GM12892 (cell line): ENCODE measurements around the gene GNAS.

Experiments
- POLR2A ChIP-seq: IDR thresholded peaks from 2 replicates; pipeline ENCODE4 v1.6.1; 2011; ENCODE audit warnings: low read depth, low read length, control low read depth
- POLR2AphosphoS5 ChIP-seq: IDR thresholded peaks from 2 replicates; pipeline ENCODE4 v1.6.1; 2011; ENCODE audit warnings: low read depth, low read length, control low read depth

- no peak for TF ChIP-seq POLR2A
- TF ChIP-seq POLR2AphosphoS5, result no peak
Observed at GRCh38 chr20:58837717-58838116, 14.8 kb upstream of the GNAS start.
